ENCODE results near the gene MTUS2. TPM values are rescaled to one million over a fixed set of nuclear protein-coding genes. Genes with fewer than 3 reads are reported as not detected.

Gene MTUS2
- total RNA-seq, 1 donor from 2014 or later: 0.41 TPM

DNA sequence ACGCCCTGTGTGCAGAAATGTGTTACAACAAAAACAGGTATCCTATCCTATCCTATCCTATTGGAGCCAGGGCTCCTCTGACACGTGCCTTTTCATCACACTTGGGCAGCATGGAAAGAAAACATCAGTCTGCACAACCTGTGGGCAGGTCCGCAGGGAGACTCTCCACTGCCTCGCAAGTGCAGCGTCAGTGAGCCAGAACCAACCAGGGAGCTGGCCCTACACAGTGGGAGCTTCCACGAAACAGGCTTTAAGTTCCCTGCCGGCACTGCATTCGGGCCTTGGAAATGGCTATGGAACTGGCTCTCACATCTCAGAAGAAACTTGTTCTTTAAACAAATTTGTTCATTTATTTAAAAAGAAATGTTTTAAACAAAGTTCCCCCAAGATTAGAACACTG is 725.8 kb downstream of the MTUS2 start:
- Histone ChIP-seq H3K36me3 (no peaks in the 10 kb centered on the region), H3K27me3 (no peaks in the 10 kb centered on the region), H3K9me3 (no peaks in the 10 kb centered on the region), H3K4me3 (no peak overlapping the region), H3K27ac (no peak overlapping the region), H3K4me1 (no peaks in the 10 kb centered on the region)
- ATAC-seq (no peak), DNase-seq (no peak)
- intact Hi-C loops (cut with DNase I): no loop called here
- TF ChIP-seq, protein P1, sequence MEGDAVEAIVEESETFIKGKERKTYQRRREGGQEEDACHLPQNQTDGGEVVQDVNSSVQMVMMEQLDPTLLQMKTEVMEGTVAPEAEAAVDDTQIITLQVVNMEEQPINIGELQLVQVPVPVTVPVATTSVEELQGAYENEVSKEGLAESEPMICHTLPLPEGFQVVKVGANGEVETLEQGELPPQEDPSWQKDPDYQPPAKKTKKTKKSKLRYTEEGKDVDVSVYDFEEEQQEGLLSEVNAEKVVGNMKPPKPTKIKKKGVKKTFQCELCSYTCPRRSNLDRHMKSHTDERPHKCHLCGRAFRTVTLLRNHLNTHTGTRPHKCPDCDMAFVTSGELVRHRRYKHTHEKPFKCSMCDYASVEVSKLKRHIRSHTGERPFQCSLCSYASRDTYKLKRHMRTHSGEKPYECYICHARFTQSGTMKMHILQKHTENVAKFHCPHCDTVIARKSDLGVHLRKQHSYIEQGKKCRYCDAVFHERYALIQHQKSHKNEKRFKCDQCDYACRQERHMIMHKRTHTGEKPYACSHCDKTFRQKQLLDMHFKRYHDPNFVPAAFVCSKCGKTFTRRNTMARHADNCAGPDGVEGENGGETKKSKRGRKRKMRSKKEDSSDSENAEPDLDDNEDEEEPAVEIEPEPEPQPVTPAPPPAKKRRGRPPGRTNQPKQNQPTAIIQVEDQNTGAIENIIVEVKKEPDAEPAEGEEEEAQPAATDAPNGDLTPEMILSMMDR (IDR thresholded peaks at IDR 0.05): no peak

- no peak for ATAC-seq
- no peaks in the 10 kb centered on the region for H3K4me1 ChIP-seq
- TF ChIP-seq, protein P1 (IDR thresholded peaks at IDR 0.05): no peak
- DNase-seq: no peak
- no peak overlapping the region for H3K4me3 ChIP-seq
- H3K27ac ChIP-seq: no peak overlapping the region
- no peaks in the 10 kb centered on the region for H3K27me3 ChIP-seq
- intact Hi-C loops (cut with DNase I): no loop called here
- H3K9me3 ChIP-seq: no peaks in the 10 kb centered on the region
- no peaks in the 10 kb centered on the region for H3K36me3 ChIP-seq
Measured at GRCh38 chr13:29546662-29547061, 726.5 kb downstream of the MTUS2 start.

DNA sequence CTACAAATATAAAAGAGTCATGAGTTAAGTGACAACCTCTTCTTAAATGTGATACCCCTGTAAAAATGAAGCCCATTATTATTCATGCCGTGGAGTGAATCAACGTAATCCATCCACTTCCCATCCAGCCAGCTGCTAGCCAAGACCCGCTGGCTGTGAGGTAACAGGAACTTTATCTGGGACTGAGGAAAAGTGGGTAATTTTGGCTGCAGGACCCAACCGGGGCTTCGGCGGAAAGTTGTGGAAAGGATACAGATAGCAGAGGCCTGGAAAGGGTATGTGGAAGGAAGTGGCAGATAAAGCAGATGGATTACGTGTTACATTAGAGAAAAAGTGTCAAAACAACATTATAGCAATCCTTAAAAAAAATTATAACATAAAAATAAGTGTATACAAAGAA is 727.0 kb downstream of the MTUS2 start:
- Histone ChIP-seq H3K36me3 (no peaks in the 10 kb centered on the region), H3K27me3 (no peaks in the 10 kb centered on the region), H3K4me3 (no peak overlapping the region), H3K4me1 (no peaks in the 10 kb centered on the region), H3K27ac (no peak overlapping the region), H3K9me3 (no peaks in the 10 kb centered on the region)
- DNase-seq (no peak), ATAC-seq (no peak)
- intact Hi-C loops (cut with DNase I): no loop called here
- TF ChIP-seq, protein P1 (IDR thresholded peaks at IDR 0.05): no peak

GRCh38 chr13:29548722-29549121 is 728.6 kb downstream of the MTUS2 start:
- ATAC-seq (no peak), DNase-seq (no peak)
- TF ChIP-seq, protein P1 (IDR thresholded peaks at IDR 0.05): no peak
- Histone ChIP-seq H3K27ac (no peak overlapping the region), H3K27me3 (no peaks in the 10 kb centered on the region), H3K4me3 (no peak overlapping the region), H3K9me3 (no peaks in the 10 kb centered on the region), H3K36me3 (no peaks in the 10 kb centered on the region), H3K4me1 (no peaks in the 10 kb centered on the region)
- intact Hi-C loops (cut with DNase I): no loop called here

- H3K36me3 ChIP-seq: no peaks in the 10 kb centered on the region
Measured at GRCh38 chr13:29550430-29550988, 730.4 kb downstream of the MTUS2 start.

More at GRCh38 chr13:29550430-29550988, 730.4 kb downstream of the MTUS2 start:
- ATAC-seq: no peak
- Histone ChIP-seq H3K9me3 (no peaks in the 10 kb centered on the region), H3K27ac (no peak overlapping the region), H3K27me3 (no peaks in the 10 kb centered on the region), H3K4me1 (no peaks in the 10 kb centered on the region), H3K4me3 (no peak overlapping the region)
- TF ChIP-seq, protein P1 (IDR thresholded peaks at IDR 0.05): no peak
- DNase-seq: no peak
- intact Hi-C loops (cut with DNase I): no loop called here
